Lower leg skin (tissue), 3 donors: ENCODE results near the gene ACAN.

Experiments used
- CTCF ChIP-seq, 3 donors: fragments of 450-650 bp; IDR thresholded peaks; one replicate each; pipeline ENCODE4 v1.5.1; 2016; ENCODE audit warnings: antibody characterized with exemption in 3 of 3, mild to moderate bottlenecking in 3 of 3, moderate library complexity in 2 of 3
- POLR2A ChIP-seq, 2 donors: fragments of 450-650 bp; IDR thresholded peaks; one replicate each; pipeline ENCODE4 v1.6.1; 2016 to 2017; ENCODE audit warnings: antibody characterized with exemption in 2 of 2, mild to moderate bottlenecking in 1 of 2, moderate library complexity in 1 of 2

- TF ChIP-seq CTCF (IDR thresholded peaks at IDR 0.05), result no peak
- TF ChIP-seq POLR2A (IDR thresholded peaks at IDR 0.05), result no peak
Measured at GRCh38 chr15:88908697-88909621, 105.7 kb downstream of the ACAN start.
